Hepatocyte (in vitro differentiated cells): ENCODE measurements around the gene TEX55. TPM values are rescaled to one million over a fixed set of nuclear protein-coding genes. Genes with fewer than 3 reads are reported as not detected.

Experiments used
- DNase-seq: peaks from one replicate; pipeline ENCODE4 v3.0.0-alpha.2; 2016; ENCODE audit warnings: low spot score
- H2AFZ ChIP-seq: fragments of 200-600 bp; sonication (generic); 2 replicates; pipeline ENCODE4 v1.6.0; 2016; ENCODE audit warnings: antibody characterized with exemption, mild to moderate bottlenecking
- H3K27ac ChIP-seq: fragments of 200-600 bp; sonication (generic); 2 replicates; pipeline ENCODE4 v1.5.1; 2016; ENCODE audit warnings: mild to moderate bottlenecking
- H3K27me3 ChIP-seq: fragments of 200-600 bp; sonication (generic); 2 replicates; pipeline ENCODE4 v1.6.1; 2016
- H3K36me3 ChIP-seq: fragments of 200-600 bp; sonication (generic); replicated peaks from 2 replicates; pipeline ENCODE4 v1.5.1; 2016; ENCODE audit warnings: low read depth; ENCODE audit not compliant: insufficient read depth
- H3K4me1 ChIP-seq: fragments of 200-600 bp; sonication (generic); 2 replicates; pipeline ENCODE4 v1.5.1; 2016; ENCODE audit warnings: mild to moderate bottlenecking, moderate library complexity; ENCODE audit not compliant: insufficient read depth
- H3K4me2 ChIP-seq: fragments of 200-600 bp; sonication (generic); 2 replicates; pipeline ENCODE4 v1.6.0; 2016
- H3K4me3 ChIP-seq: fragments of 200-600 bp; sonication (generic); 2 replicates; pipeline ENCODE4 v1.5.1; 2016; ENCODE audit warnings: mild to moderate bottlenecking
- H3K79me2 ChIP-seq: fragments of 200-600 bp; sonication (generic); 2 replicates; pipeline ENCODE4 v1.6.0; 2017; ENCODE audit warnings: mild to moderate bottlenecking
- H3K9me2 ChIP-seq: fragments of 200-600 bp; sonication (generic); replicated peaks from 2 replicates; pipeline ENCODE4 v1.6.0; 2017; ENCODE audit warnings: mild to moderate bottlenecking; ENCODE audit not compliant: insufficient read depth
- H3K9me3 ChIP-seq: fragments of 200-600 bp; sonication (generic); 2 replicates; pipeline ENCODE4 v1.5.1; 2016; ENCODE audit warnings: low read depth, mild to moderate bottlenecking
- H4K20me1 ChIP-seq: fragments of 200-600 bp; sonication (generic); 2 replicates; pipeline ENCODE4 v1.6.0; 2016; ENCODE audit warnings: mild to moderate bottlenecking; ENCODE audit not compliant: insufficient read depth, poor library complexity, severe bottlenecking
- CTCF ChIP-seq: fragments of 200-600 bp; sonication (generic); IDR thresholded peaks from 2 replicates; pipeline ENCODE4 v1.5.1; 2016; ENCODE audit warnings: antibody characterized with exemption, mild to moderate bottlenecking; ENCODE audit not compliant: poor library complexity
- EZH2 ChIP-seq: fragments of 200-600 bp; sonication (generic); IDR thresholded peaks from 2 replicates; pipeline ENCODE4 v1.6.1; 2016; ENCODE audit warnings: antibody characterized with exemption, mild to moderate bottlenecking, borderline replicate concordance
- EZH2phosphoT487 ChIP-seq: fragments of 200-600 bp; sonication (generic); IDR thresholded peaks from one replicate; pipeline ENCODE4 v1.6.1; 2018; ENCODE audit warnings: antibody characterized with exemption, mild to moderate bottlenecking, low read depth, moderate library complexity; ENCODE audit not compliant: unreplicated experiment, severe bottlenecking
- WGBS: methylation state at CpG from one replicate; pipeline ENCODE4 v1.1.6; 2016; ENCODE audit warnings: low lambda C conversion rate; ENCODE audit errors: missing lambda C conversion rate; 5-methylcytosine and 5-hydroxymethylcytosine counted together
- polyA plus RNA-seq: library from polyadenylated mRNA; unstranded; fragments of >200 nt; fragmentation: Nextera tagmentation; extraction: Ambion mirVana; gene quantifications from 2 replicates; pipeline ENCODE4 v1.2.1, GENCODE V29; 2016
- total RNA-seq: library from RNA; depleted of rRNA; stranded (reverse); fragments of >200 nt; gene quantifications from 2 replicates; pipeline ENCODE4 v1.2.3, GENCODE V29; 2014

Gene TEX55
- total and polyA plus RNA-seq, 2 experiments from 2014 or later = not detected

GRCh38 chr3:119191800-119192199 is 45.8 kb downstream of the TEX55 start:
- H4K20me1 ChIP-seq = no peaks in the 10 kb centered on the region
- H3K4me2 ChIP-seq = no peak overlapping the region
- no peak overlapping the region for H2AFZ ChIP-seq
- no peak overlapping the region for H3K4me3 ChIP-seq
- H3K36me3 ChIP-seq = no peaks in the 10 kb centered on the region
- no peaks in the 10 kb centered on the region for H3K79me2 ChIP-seq
- H3K9me2 ChIP-seq = no peaks in the 10 kb centered on the region
- DNase-seq = no peak
- 100% methylated on average over 1 of the region's 1 CpG for WGBS
- peaks cover 5% of the 10 kb centered on the region for H3K4me1 ChIP-seq
- no peaks in the 10 kb centered on the region for H3K27me3 ChIP-seq
- no peaks in the 10 kb centered on the region for H3K9me3 ChIP-seq
- TF ChIP-seq EZH2phosphoT487 = no peak
- no peak for TF ChIP-seq CTCF
- TF ChIP-seq EZH2 = no peak
- no peak overlapping the region for H3K27ac ChIP-seq

- H3K9me2 ChIP-seq = no peaks in the 10 kb centered on the region
- no peaks in the 10 kb centered on the region for H3K9me3 ChIP-seq
- no peak overlapping the region for H3K4me2 ChIP-seq
- WGBS = 57% methylated on average over 7 of the region's 7 CpGs
- no peaks in the 10 kb centered on the region for H4K20me1 ChIP-seq
- no peak overlapping the region for H3K27ac ChIP-seq
- TF ChIP-seq EZH2 = no peak
- no peak for TF ChIP-seq EZH2phosphoT487
- TF ChIP-seq CTCF = no peak
- no peaks in the 10 kb centered on the region for H3K27me3 ChIP-seq
- H3K4me3 ChIP-seq = no peak overlapping the region
- no peaks in the 10 kb centered on the region for H3K4me1 ChIP-seq
- DNase-seq = no peak
- no peaks in the 10 kb centered on the region for H3K36me3 ChIP-seq
- H2AFZ ChIP-seq = no peak overlapping the region
- no peaks in the 10 kb centered on the region for H3K79me2 ChIP-seq
Observed at GRCh38 chr3:119194237-119195150, 48.5 kb downstream of the TEX55 start.

GRCh38 chr3:119195151-119195476 is 49.1 kb downstream of the TEX55 start:
- no peaks in the 10 kb centered on the region for H3K9me2 ChIP-seq
- no peak overlapping the region for H3K4me3 ChIP-seq
- no peaks in the 10 kb centered on the region for H3K79me2 ChIP-seq
- no peak overlapping the region for H3K27ac ChIP-seq
- no peaks in the 10 kb centered on the region for H3K9me3 ChIP-seq
- no peak for DNase-seq
- no peaks in the 10 kb centered on the region for H3K27me3 ChIP-seq
- WGBS = 50% methylated on average over 1 of the region's 1 CpG
- H4K20me1 ChIP-seq = no peaks in the 10 kb centered on the region
- H2AFZ ChIP-seq = no peak overlapping the region
- no peak for TF ChIP-seq CTCF
- no peak for TF ChIP-seq EZH2
- no peak for TF ChIP-seq EZH2phosphoT487
- H3K36me3 ChIP-seq = no peaks in the 10 kb centered on the region
- no peaks in the 10 kb centered on the region for H3K4me1 ChIP-seq
- H3K4me2 ChIP-seq = no peak overlapping the region
